Transverse colon (tissue), 4 donors: ENCODE measurements around the gene NDUFAF2. TPM values are rescaled to one million over a fixed set of nuclear protein-coding genes. Genes with fewer than 3 reads are reported as not detected.

ENCODE experiments used
- DNase-seq: peaks from one replicate; pipeline ENCODE4 v3.0.0-alpha.2; 2019
- H3K27ac ChIP-seq, 4 donors: fragments of 200-600 bp; sonication (generic); 2 replicates each; pipeline ENCODE4 v1.5.1; 2016 to 2018; ENCODE audit warnings: inconsistent platforms in 4 of 4
- H3K27me3 ChIP-seq: fragments of 200-600 bp; sonication (generic); 2 replicates; pipeline ENCODE4 v1.5.1; 2017; ENCODE audit warnings: inconsistent platforms
- H3K36me3 ChIP-seq, 4 donors: fragments of 200-600 bp; sonication (generic); 2 replicates each; pipeline ENCODE4 v1.5.1; 2017 to 2019; ENCODE audit warnings: inconsistent platforms in 4 of 4
- H3K4me1 ChIP-seq, 4 donors: fragments of 200-600 bp; sonication (generic); 2 replicates each; pipeline ENCODE4 v1.5.1; 2017 to 2020; ENCODE audit warnings: inconsistent platforms in 4 of 4
- H3K4me3 ChIP-seq, 4 donors: fragments of 200-600 bp; sonication (generic); 1 replicate in 1 of 4; 2 replicates in 3 of 4; pipeline versions ENCODE4 v1.5.1 to v1.6.1; 2017 to 2019; ENCODE audit warnings: inconsistent platforms in 4 of 4
- H3K9me3 ChIP-seq, 2 donors: fragments of 200-600 bp; sonication (generic); 2 replicates each; pipeline ENCODE4 v1.5.1; 2017 to 2019; ENCODE audit warnings: inconsistent platforms in 2 of 2
- EP300 ChIP-seq: sonication (generic); formaldehyde crosslinking; IDR thresholded peaks from one replicate; pipeline ENCODE4 v1.6.1; 2017; ENCODE audit warnings: antibody characterized with exemption, low read depth
- POLR2A ChIP-seq: fragments of 450-650 bp; IDR thresholded peaks from one replicate; pipeline ENCODE4 v1.6.1; 2016; ENCODE audit warnings: antibody characterized with exemption, mild to moderate bottlenecking, moderate library complexity
- POLR2AphosphoS5 ChIP-seq, 3 donors: sonication (generic); formaldehyde crosslinking; IDR thresholded peaks; one replicate each; pipeline ENCODE4 v1.6.1; 2016; ENCODE audit warnings: antibody characterized with exemption in 3 of 3
- WGBS, 2 donors: methylation state at CpG; one replicate each; pipeline ENCODE4 v1.1.5; 2018; ENCODE audit warnings: low coverage in 1 of 2; 5-methylcytosine and 5-hydroxymethylcytosine counted together
- in situ Hi-C, 4 donors: fragments of 200-750 bp; cut with MboI; loops; one replicate each; pipeline versions ENCODE4 v1.15.0 to v1.15.1; 2017; ENCODE audit warnings: low sequenced_read_pairs in 3 of 4, low pct_ligation_motif_present in 1 of 4, low pct_unique_long_range_greater_than_20kb in 1 of 4
- intact Hi-C: fragments of 100-400 bp; cut with DNase I; formaldehyde crosslinking; loops from one replicate; pipeline ENCODE4 v1.15.1; 2023; ENCODE audit warnings: low total_unique reads
- total RNA-seq, 4 donors: library from RNA; depleted of rRNA; stranded (reverse); fragments of >200 nt; gene quantifications; one replicate each; pipeline ENCODE4 v1.1.0, GENCODE V29; 2016
- TF ChIP-seq, protein P1 (sequence below), 5 experiments: fragments of 200-600 bp in 3 of 5; fragments of 450-650 bp in 2 of 5; sonication (generic) in 3 of 5; IDR thresholded peaks; 1 replicate in 2 of 5; 2 replicates in 3 of 5; pipeline ENCODE4 v1.5.1; 2016 to 2017; ENCODE audit warnings: antibody characterized with exemption in 5 of 5, inconsistent platforms in 3 of 5, mild to moderate bottlenecking in 2 of 5, moderate library complexity in 1 of 5

The NDUFAF2 gene
- total RNA-seq, 4 donors from 2014 or later = 8.2 to 26.5 (median 10.5) TPM

DNA sequence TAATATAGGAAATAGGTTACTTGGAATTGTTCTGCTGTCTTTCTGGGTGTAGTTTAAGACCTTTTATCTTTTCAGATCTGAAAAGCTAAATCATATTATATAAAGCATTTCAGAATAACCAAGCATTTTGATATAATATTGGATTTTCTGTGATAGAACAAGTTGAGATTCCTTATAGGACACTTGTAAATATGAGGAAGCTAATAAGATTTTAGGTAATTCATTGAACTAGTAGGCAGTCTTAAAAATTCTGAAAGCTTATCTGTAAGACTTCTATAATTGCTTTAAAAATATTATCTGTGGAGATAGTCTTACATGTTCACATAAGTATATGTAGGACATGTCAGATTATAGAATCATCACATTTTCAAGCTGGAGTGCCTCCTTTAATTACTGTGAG lies 114.5 kb downstream of the NDUFAF2 start:
- no peaks in the 10 kb centered on the region for H3K27me3 ChIP-seq
- TF ChIP-seq POLR2A (no peak), EP300 (no peak), POLR2AphosphoS5 (IDR thresholded peaks at IDR 0.05) (no peak)
- TF ChIP-seq, protein P1, sequence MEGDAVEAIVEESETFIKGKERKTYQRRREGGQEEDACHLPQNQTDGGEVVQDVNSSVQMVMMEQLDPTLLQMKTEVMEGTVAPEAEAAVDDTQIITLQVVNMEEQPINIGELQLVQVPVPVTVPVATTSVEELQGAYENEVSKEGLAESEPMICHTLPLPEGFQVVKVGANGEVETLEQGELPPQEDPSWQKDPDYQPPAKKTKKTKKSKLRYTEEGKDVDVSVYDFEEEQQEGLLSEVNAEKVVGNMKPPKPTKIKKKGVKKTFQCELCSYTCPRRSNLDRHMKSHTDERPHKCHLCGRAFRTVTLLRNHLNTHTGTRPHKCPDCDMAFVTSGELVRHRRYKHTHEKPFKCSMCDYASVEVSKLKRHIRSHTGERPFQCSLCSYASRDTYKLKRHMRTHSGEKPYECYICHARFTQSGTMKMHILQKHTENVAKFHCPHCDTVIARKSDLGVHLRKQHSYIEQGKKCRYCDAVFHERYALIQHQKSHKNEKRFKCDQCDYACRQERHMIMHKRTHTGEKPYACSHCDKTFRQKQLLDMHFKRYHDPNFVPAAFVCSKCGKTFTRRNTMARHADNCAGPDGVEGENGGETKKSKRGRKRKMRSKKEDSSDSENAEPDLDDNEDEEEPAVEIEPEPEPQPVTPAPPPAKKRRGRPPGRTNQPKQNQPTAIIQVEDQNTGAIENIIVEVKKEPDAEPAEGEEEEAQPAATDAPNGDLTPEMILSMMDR (IDR thresholded peaks at IDR 0.05) = no peak
- intact Hi-C loops = no loop called here
- H3K27ac ChIP-seq = no peak overlapping the region
- H3K36me3 ChIP-seq = no peaks in the 10 kb centered on the region
- in situ Hi-C loops = loop anchor here in 3 of 4 donors (25.0 kb wide), 2 partner anchors 578 to 603 kb away; no protein-coding TSS in a partner anchor
- no peak for DNase-seq
- peaks cover 9 to 12% of the 10 kb centered on the region in 2 donors for H3K9me3 ChIP-seq
- no peaks in the 10 kb centered on the region for H3K4me1 ChIP-seq
- no peak overlapping the region for H3K4me3 ChIP-seq

DNA sequence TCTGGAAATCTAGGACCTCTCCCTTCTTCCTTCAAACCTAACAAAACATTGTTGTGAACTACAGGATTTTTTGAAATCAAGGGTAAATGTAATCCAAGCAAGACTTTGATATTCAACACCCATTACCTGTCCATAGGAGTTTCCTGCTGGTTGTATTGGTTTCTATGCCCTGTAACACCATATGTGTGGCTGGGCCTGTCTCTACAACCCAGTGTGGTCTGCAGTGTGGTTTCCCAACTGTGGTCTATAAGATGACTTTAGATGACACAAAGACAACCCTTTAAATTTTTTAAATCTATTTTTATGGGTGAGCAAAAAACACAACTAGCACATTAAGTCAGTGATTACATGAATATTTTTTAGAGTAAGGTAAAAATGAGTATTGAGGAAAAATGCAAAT lies 124.1 kb downstream of the NDUFAF2 start:
- H3K4me3 ChIP-seq = no peak overlapping the region
- intact Hi-C loops = no loop called here

DNA sequence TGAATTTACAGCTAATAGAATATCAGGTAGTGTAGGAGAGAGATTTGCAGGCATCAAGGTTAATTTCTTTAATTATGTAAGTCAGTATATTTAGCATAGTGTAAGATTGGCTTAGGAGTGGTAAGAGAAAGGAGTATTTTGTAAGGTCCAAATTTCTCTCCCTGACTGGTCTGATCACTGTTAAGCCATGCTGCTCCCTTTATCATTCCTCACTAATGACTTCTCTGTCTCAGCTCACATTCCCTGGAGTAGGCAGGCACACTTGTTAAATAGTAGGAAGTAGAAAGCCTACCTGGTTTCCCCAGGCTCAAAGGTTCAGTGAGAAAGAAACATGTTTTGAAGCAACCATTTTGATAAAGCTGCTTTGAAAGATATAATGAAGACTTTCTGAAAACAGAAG lies 126.5 kb downstream of the NDUFAF2 start:
- no peak for TF ChIP-seq POLR2AphosphoS5 (IDR thresholded peaks at IDR 0.05)
- TF ChIP-seq POLR2A = no peak
- no peak for TF ChIP-seq EP300
- TF ChIP-seq, protein P1 (IDR thresholded peaks at IDR 0.05) = no peak
- Histone ChIP-seq H3K4me1 (no peaks in the 10 kb centered on the region), H3K27ac (no peak overlapping the region), H3K4me3 (no peak overlapping the region), H3K9me3 (no peaks in the 10 kb centered on the region), H3K27me3 (no peaks in the 10 kb centered on the region), H3K36me3 (peaks cover 0 to 7% (median 0%) of the 10 kb centered on the region in 4 donors)
- DNase-seq = no peak
- in situ Hi-C loops (loop anchor here in 3 of 4 donors (25.0 kb wide), 2 partner anchors 566 to 591 kb away; no protein-coding TSS in a partner anchor), intact Hi-C loops (no loop called here)

More for the DNA sequence above, 124.1 kb downstream of the NDUFAF2 start:
- in situ Hi-C loops = loop anchor here in 3 of 4 donors (25.0 kb wide), 2 partner anchors 568 to 593 kb away; no protein-coding TSS in a partner anchor
- H3K27me3 ChIP-seq = no peaks in the 10 kb centered on the region
- no peaks in the 10 kb centered on the region for H3K9me3 ChIP-seq
- no peaks in the 10 kb centered on the region for H3K4me1 ChIP-seq
- peaks cover 0 to 7% (median 0%) of the 10 kb centered on the region in 4 donors for H3K36me3 ChIP-seq
- H3K27ac ChIP-seq = no peak overlapping the region
- TF ChIP-seq POLR2AphosphoS5 (IDR thresholded peaks at IDR 0.05) = no peak
- TF ChIP-seq POLR2A = no peak
- TF ChIP-seq EP300 = no peak
- TF ChIP-seq, protein P1 (IDR thresholded peaks at IDR 0.05) = no peak
- no peak for DNase-seq

DNA sequence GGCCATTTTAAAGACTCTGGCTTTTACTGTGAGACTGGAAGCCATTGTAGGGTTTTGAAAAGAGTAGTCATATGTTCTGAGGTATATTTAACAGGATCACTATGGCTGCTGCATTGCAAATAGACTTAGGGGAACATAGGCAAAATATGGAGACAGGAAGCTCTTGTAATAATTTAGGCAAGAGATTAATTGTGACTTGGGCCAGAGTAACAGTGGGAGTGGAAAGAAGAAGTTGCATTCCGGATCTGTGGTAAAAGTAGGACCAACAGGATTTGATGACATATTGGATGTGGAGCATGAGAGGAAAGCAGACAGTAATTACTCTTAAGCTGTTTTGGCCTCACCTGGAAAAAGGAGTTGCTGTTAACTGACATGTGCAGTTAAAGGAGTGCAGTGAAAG lies 131.6 kb downstream of the NDUFAF2 start:
- intact Hi-C loops (no loop called here), in situ Hi-C loops (no loop called here)
- no peaks in the 10 kb centered on the region for H3K9me3 ChIP-seq
- WGBS, 2 donors = 50 to 77% methylated on average over 1 of the region's 1 CpG
- no peak overlapping the region for H3K4me3 ChIP-seq
- DNase-seq = no peak
- H3K4me1 ChIP-seq = peaks cover 0 to 6% (median 2%) of the 10 kb centered on the region in 4 donors
- no peak overlapping the region for H3K27ac ChIP-seq
- TF ChIP-seq EP300 = no peak
- TF ChIP-seq POLR2A = no peak
- no peak for TF ChIP-seq POLR2AphosphoS5 (IDR thresholded peaks at IDR 0.05)
- TF ChIP-seq, protein P1 (IDR thresholded peaks at IDR 0.05) = no peak
- no peaks in the 10 kb centered on the region for H3K27me3 ChIP-seq
- peaks cover 0 to 7% (median 0%) of the 10 kb centered on the region in 4 donors for H3K36me3 ChIP-seq
